Endothelial cell of hepatic sinusoid (primary cell): ENCODE measurements around the gene RUSC2.
"Not testable (repeated sequence)": the region's sequence is repeated elsewhere in the genome, so short reads cannot be mapped to it uniquely, and the experiment has no call there.

Source experiments
- in situ Hi-C: cut with HindIII; loops from 2 replicates; pipeline ENCODE4 v1.10.0; 2017; ENCODE audit warnings: low sequenced_read_pairs

The RUSC2 gene

GRCh38 chr9:35521708-35522107 is 31.8 kb downstream of the RUSC2 start:
- in situ Hi-C loops, result no loop called here

DNA sequence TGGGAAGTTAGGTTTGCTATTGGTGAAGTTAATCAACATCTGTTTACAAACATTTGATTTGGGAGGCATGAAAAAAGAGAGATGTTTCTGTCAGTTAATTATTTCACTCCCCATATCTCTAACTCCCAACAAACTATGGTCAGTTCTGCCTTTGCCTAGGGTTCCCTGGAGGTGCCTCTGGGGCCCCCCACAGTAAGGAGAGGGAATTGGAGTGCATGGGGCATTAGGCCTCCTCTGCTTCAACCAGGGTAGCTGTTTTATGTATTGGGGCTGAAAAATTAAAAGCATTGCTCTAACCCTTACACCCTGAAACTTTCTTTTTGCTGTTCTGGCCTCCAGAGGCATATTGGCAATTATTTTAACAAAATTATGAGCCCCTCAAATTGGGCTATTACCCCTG is 32.3 kb downstream of the RUSC2 start:
- in situ Hi-C loops, result no loop called here

GRCh38 chr9:35522700-35523099 is 32.8 kb downstream of the RUSC2 start:
- in situ Hi-C loops, result no loop called here

GRCh38 chr9:35523556-35523955 is 33.6 kb downstream of the RUSC2 start:
- in situ Hi-C loops, result not testable (repeated sequence)

GRCh38 chr9:35526087-35526801 is 36.3 kb downstream of the RUSC2 start:
- in situ Hi-C loops, result no loop called here

- in situ Hi-C loops, result no loop called here
These were observed 39.4 kb downstream of the RUSC2 start for GRCh38 chr9:35529161-35529823.

DNA sequence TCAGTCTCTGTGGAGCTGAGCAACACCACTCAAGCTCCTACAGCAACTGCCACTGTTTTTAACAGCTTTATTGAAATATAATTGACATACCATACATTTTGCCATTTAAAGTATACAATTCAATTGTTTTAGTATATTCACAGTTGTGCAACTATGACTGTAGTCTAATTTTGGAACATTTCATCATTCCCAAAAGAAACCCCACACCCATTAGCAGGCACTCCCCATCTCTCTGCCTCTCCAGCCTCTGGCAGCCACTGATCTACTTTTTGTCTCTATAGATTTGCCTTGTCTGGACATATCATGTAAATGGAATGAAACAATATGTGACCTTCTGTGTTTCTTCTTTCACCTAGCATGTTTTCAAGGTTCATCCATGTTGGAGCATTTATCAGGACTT is 43.5 kb downstream of the RUSC2 start:
- in situ Hi-C loops, result no loop called here

DNA sequence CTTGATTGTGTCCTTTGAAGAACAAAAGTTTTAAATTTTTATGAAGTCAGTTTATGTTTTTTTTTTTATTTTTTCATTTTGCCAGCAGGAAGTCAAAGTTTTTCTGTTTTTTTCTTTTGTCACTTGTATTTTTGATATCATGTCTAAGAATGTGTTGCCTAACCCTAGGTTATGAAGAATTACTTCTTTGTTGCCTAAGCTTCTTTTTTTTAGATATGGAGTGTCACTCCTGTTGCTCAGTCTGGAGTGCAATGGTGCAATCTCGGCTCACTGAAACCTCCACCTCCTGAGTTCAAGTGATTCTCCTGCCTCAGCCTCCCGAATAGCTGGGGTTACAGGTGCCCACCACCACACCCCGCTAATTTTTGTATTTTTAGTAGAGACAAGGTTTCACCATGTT is 45.0 kb downstream of the RUSC2 start:
- in situ Hi-C loops, result loop anchor here (5.0 kb wide), 1 partner anchor 58 kb away; no protein-coding TSS in a partner anchor

DNA sequence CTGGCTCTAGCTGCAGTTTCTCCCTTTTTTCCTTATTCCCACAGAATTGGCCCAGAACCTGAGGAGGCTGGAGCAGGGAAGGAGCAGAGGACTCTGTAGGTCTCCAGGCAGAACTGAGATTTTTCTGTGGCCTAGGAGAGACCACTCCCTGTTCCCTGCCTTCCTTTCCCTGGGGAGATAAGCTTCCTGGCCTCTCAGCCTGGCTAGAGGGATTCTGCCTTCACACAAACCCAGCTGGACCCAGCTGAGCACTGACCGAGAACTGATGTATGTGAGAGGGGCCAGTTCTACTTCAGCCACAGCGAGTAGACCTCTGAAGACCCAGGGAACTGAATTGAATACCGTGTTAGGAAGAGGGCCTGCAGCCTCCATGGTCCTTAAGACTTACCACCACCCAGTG is 48.0 kb downstream of the RUSC2 start:
- in situ Hi-C loops, result loop anchor here (5.0 kb wide), 1 partner anchor 61 kb away; no protein-coding TSS in a partner anchor

- in situ Hi-C loops, result loop anchor here (5.0 kb wide), 1 partner anchor 61 kb away; no protein-coding TSS in a partner anchor
These were observed 48.7 kb downstream of the RUSC2 start for GRCh38 chr9:35538361-35539234.
